ENCODE measurements around the gene FZD1. TPM values are rescaled to one million over a fixed set of nuclear protein-coding genes. Genes with fewer than 3 reads are reported as not detected.

Gene FZD1
- total and polyA plus RNA-seq, 2 experiments from 2014 or later: 7.3 to 9.9 TPM

DNA sequence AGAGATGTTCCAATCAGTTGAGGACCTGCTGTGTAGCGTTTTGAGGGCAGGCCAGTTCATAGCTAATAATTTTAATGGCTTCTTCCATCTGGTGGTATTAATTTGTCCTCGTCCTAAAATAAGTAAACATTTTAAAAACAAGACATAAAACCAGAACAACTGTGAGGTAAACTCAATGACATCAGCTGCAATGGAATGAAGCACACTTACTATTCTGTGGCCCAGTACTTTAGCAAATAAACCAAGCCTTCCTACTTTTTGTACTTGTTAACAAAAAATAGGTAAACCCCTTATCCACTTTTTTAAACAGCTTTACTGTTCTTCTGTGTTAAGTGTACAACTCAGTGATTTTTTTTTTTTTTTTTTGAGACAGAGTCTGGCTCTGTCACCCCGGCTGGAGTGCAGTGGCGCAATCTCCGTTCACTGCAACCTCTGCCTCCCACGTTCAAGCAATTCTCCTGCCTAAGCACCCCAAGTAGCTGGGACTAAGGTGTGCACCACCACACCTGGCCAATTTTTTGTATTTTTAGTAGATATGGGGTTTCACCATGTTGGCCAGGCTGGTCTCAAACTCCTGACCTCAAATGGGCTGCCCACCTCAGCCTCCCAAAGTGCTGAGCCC, 28.9 kb upstream of the FZD1 start:
- TF ChIP-seq EZH2 (IDR thresholded peaks at IDR 0.05; ENCODE audit: borderline replicate concordance): no peak
- no peak for TF ChIP-seq CTCF (IDR thresholded peaks at IDR 0.05; ENCODE audit: poor library complexity)
- no peak for TF ChIP-seq EZH2phosphoT487 (IDR thresholded peaks at IDR 0.05; ENCODE audit: low read depth, severe bottlenecking, unreplicated experiment)
- no peaks in the 10 kb centered on the region for H3K79me2 ChIP-seq
- no peak overlapping the region for H3K27ac ChIP-seq
- no peak overlapping the region for H3K4me2 ChIP-seq
- no peaks in the 10 kb centered on the region for H3K9me2 ChIP-seq (replicated peaks; ENCODE audit: insufficient read depth)
- no peaks in the 10 kb centered on the region for H3K9me3 ChIP-seq (ENCODE audit: low read depth)
- no peak for DNase-seq (ENCODE audit: low spot score)
- H3K4me3 ChIP-seq: no peak overlapping the region
- H3K36me3 ChIP-seq (replicated peaks; ENCODE audit: insufficient read depth, low read depth): no peaks in the 10 kb centered on the region
- whole genome bisulfite sequencing (ENCODE audit: low lambda C conversion rate, missing lambda C conversion rate): 76% methylated on average over 6 of the region's 6 CpGs
- peaks cover 15% of the 10 kb centered on the region for H3K4me1 ChIP-seq (ENCODE audit: insufficient read depth)
- H3K27me3 ChIP-seq: no peaks in the 10 kb centered on the region
- no peaks in the 10 kb centered on the region for H4K20me1 ChIP-seq (ENCODE audit: insufficient read depth, poor library complexity, severe bottlenecking)
- H2AFZ ChIP-seq: no peak overlapping the region

- 85% methylated on average over 2 of the region's 2 CpGs for WGBS (ENCODE audit: low lambda C conversion rate, missing lambda C conversion rate)
- Histone ChIP-seq H3K27me3 (no peaks in the 10 kb centered on the region), H4K20me1 (ENCODE audit: insufficient read depth, poor library complexity, severe bottlenecking) (no peaks in the 10 kb centered on the region), H3K27ac (no peak overlapping the region), H3K9me2 (replicated peaks; ENCODE audit: insufficient read depth) (no peaks in the 10 kb centered on the region), H3K4me1 (ENCODE audit: insufficient read depth) (peaks cover 22% of the 10 kb centered on the region), H3K4me3 (no peak overlapping the region), H3K79me2 (no peaks in the 10 kb centered on the region), H2AFZ (no peak overlapping the region), H3K4me2 (no peak overlapping the region), H3K36me3 (replicated peaks; ENCODE audit: insufficient read depth, low read depth) (no peaks in the 10 kb centered on the region), H3K9me3 (ENCODE audit: low read depth) (no peaks in the 10 kb centered on the region)
- no peak for DNase-seq (ENCODE audit: low spot score)
- TF ChIP-seq EZH2 (IDR thresholded peaks at IDR 0.05; ENCODE audit: borderline replicate concordance) (no peak), CTCF (IDR thresholded peaks at IDR 0.05; ENCODE audit: poor library complexity) (no peak), EZH2phosphoT487 (IDR thresholded peaks at IDR 0.05; ENCODE audit: low read depth, severe bottlenecking, unreplicated experiment) (no peak)
Observed at GRCh38 chr7:91239171-91239604, 25.0 kb upstream of the FZD1 start.

- Histone ChIP-seq H3K36me3 (replicated peaks; ENCODE audit: insufficient read depth, low read depth) (no peaks in the 10 kb centered on the region), H3K9me2 (replicated peaks; ENCODE audit: insufficient read depth) (no peaks in the 10 kb centered on the region), H3K27ac (no peak overlapping the region), H4K20me1 (ENCODE audit: insufficient read depth, poor library complexity, severe bottlenecking) (no peaks in the 10 kb centered on the region), H3K27me3 (no peaks in the 10 kb centered on the region), H3K9me3 (ENCODE audit: low read depth) (no peaks in the 10 kb centered on the region), H3K4me2 (no peak overlapping the region), H3K4me1 (ENCODE audit: insufficient read depth) (peaks cover 22% of the 10 kb centered on the region), H3K4me3 (no peak overlapping the region), H3K79me2 (no peaks in the 10 kb centered on the region), H2AFZ (no peak overlapping the region)
- TF ChIP-seq EZH2 (IDR thresholded peaks at IDR 0.05; ENCODE audit: borderline replicate concordance) (no peak), CTCF (IDR thresholded peaks at IDR 0.05; ENCODE audit: poor library complexity) (no peak), EZH2phosphoT487 (IDR thresholded peaks at IDR 0.05; ENCODE audit: low read depth, severe bottlenecking, unreplicated experiment) (no peak)
- DNase-seq (ENCODE audit: low spot score): no peak
- WGBS (ENCODE audit: low lambda C conversion rate, missing lambda C conversion rate): 67% methylated on average over 1 of the region's 1 CpG
Observed at GRCh38 chr7:91239772-91240171, 24.5 kb upstream of the FZD1 start.
